ENCODE data around the gene SLC6A18. TPM values are rescaled to one million over a fixed set of nuclear protein-coding genes. Genes with fewer than 3 reads are reported as not detected.

The SLC6A18 gene
- not detected in 2 replicates for total RNA-seq

GRCh38 chr5:1225081-1225480 lies at the start of gene SLC6A18:
Gene SLC6A18, plus strand, starts transcription at chr5:1225381. Its CDS starts 97 bp downstream, at chr5:1225478.

GRCh38 chr5:1201327-1202025 lies 23.7 kb upstream of the SLC6A18 start, which contains the start of gene SLC6A19:
Gene SLC6A19, plus strand, starts transcription at chr5:1201595. Its CDS starts 56 bp downstream, at chr5:1201651.

GRCh38 chr5:1294835-1295649 lies 69.9 kb downstream of the SLC6A18 start, which contains the start of gene TERT:
Gene TERT, minus strand, starts transcription at chr5:1295068. Its CDS starts 79 bp downstream, at chr5:1294989.

Other genes starting within 250 kb of the SLC6A18 start
- gene NKD2, start 216.6 kb upstream of the SLC6A18 start, total RNA-seq, result not detected in 2 replicates
- 4.0 and 6.2 TPM in 2 replicates for gene SLC12A7, start 113.3 kb upstream of the SLC6A18 start, total RNA-seq
- not detected in 2 replicates for gene SLC6A19, start 23.8 kb upstream of the SLC6A18 start, total RNA-seq
- gene TERT, start 69.7 kb downstream of the SLC6A18 start, total RNA-seq, result not detected in 2 replicates
- 106 and 128 TPM in 2 replicates for gene CLPTM1L, start 119.7 kb downstream of the SLC6A18 start, total RNA-seq
- gene SLC6A3, start 220.1 kb downstream of the SLC6A18 start, total RNA-seq, result not detected in 2 replicates